NB4 (cell line): ENCODE measurements around the gene CELSR1.

Experiments used
- DNase-seq: peaks from one replicate; pipeline ENCODE4 v3.0.0; 2010; ENCODE audit warnings: low read depth
- H3K4me3 ChIP-seq: one replicate; pipeline ENCODE4 v1.5.1; 2011; ENCODE audit warnings: mild to moderate bottlenecking, low read depth, low read length, moderate library complexity
- CTCF ChIP-seq: IDR thresholded peaks from one replicate; pipeline ENCODE4 v1.5.1; 2012; ENCODE audit warnings: low read depth, low read length
- MYC ChIP-seq: IDR thresholded peaks from 2 replicates; pipeline ENCODE4 v1.6.1; 2011; ENCODE audit warnings: low read depth, low read length
- POLR2A ChIP-seq: IDR thresholded peaks from 2 replicates; pipeline ENCODE4 v1.6.1; 2011; ENCODE audit warnings: mild to moderate bottlenecking; ENCODE audit not compliant: insufficient read length; ENCODE audit errors: extremely low read depth
- TF ChIP-seq, protein P1 (sequence below): IDR thresholded peaks from 2 replicates; pipeline ENCODE4 v1.6.1; 2011; ENCODE audit warnings: low read depth, low read length

CELSR1 gene

GRCh38 chr22:46330426-46330825 lies 207.0 kb downstream of the CELSR1 start:
- DNase-seq: no peak
- TF ChIP-seq MYC (no peak), POLR2A (no peak), CTCF (no peak)
- TF ChIP-seq, protein P1, sequence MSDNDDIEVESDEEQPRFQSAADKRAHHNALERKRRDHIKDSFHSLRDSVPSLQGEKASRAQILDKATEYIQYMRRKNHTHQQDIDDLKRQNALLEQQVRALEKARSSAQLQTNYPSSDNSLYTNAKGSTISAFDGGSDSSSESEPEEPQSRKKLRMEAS: no peak
- H3K4me3 ChIP-seq: no peak overlapping the region

DNA sequence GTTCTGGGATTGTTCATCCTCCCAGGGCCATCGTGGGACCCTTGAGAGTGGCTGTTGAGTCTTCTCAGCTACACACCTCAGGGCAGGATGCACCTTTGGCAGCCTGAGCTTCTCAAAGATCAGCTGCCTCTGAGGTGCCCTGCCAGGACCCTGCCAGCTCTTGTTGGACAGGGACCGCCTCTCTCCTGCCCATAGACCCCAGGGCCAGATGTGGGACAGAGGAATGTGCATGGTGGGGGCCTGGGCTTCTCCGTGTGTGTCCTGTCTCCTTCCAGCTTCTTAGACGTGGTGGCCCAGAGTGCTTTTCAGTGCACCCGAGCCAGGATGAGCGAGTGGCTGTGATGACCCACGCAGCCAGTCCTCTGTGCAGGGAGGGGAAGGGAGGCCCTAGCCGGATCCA lies 207.8 kb downstream of the CELSR1 start:
- no peak overlapping the region for H3K4me3 ChIP-seq
- no peak for DNase-seq
- TF ChIP-seq CTCF (no peak), MYC (no peak), POLR2A (no peak)
- TF ChIP-seq, protein P1: no peak

GRCh38 chr22:46328797-46329196 lies 208.6 kb downstream of the CELSR1 start:
- no peak overlapping the region for H3K4me3 ChIP-seq
- TF ChIP-seq, protein P1: no peak
- TF ChIP-seq MYC: no peak
- DNase-seq: no peak

GRCh38 chr22:46327691-46328465 lies 209.5 kb downstream of the CELSR1 start:
- TF ChIP-seq POLR2A: no peak
- TF ChIP-seq CTCF: no peak
- TF ChIP-seq, protein P1: no peak
- no peak for DNase-seq

DNA sequence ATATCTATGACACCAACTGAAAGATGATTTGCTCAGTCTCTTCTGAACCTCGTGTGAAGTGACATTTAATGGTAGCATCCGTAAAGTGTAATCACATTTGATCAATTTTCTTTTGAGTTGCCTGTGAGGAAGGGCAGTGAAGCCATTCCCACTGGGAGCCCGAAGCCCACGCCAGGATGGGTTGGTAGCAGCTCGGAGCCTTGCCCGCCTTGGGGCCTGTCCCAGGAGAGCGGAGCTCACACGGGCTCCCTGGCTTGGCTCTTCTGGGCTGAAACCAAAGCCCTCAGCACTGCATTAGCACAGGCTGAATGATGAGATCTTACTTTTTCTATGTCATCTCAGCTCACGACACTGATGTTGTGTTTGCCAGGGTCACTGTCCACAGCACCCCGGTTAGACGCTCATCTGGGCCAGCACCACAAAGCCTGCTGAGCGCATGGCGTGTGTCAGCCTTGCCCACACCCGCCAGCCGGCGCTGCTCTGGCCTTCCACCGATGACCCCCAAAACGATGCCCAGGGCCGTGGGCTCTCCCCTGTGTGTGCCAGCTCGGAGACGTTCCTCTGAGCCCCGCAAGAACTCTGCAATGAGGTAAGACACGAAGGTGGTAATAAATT lies 211.2 kb downstream of the CELSR1 start:
- TF ChIP-seq MYC: no peak
- TF ChIP-seq CTCF: no peak
- DNase-seq: no peak
- no peak overlapping the region for H3K4me3 ChIP-seq

More at GRCh38 chr22:46327691-46328465, 209.5 kb downstream of the CELSR1 start:
- no peak overlapping the region for H3K4me3 ChIP-seq

DNA sequence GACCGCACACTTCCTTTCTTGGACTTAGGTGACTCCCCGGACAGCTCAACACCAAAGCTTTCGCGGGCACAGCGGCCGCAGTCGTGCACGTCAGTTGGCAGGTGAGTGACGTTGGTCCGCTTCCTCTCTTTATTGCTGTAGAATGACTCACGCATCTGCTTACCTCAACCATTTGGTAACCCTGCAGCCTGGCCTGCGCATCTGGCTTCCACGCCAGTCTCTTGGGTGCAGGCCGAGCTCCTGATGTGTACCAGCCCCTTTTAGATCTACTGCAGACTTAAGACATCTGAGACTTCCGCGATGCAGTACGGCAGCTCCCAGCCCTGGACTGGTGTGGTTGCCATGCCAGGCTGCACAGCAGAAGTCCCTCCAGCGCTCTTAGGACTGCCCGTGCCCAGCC lies 214.3 kb downstream of the CELSR1 start:
- TF ChIP-seq CTCF (no peak), POLR2A (no peak), MYC (no peak)
- TF ChIP-seq, protein P1: no peak
- DNase-seq: no peak
- H3K4me3 ChIP-seq: no peak overlapping the region
